NCI-H2029 (cell line): ENCODE measurements around the gene GABRD.
A peak's percentile ranks its signal among the peaks of the same experiment; 100 is the strongest.

Source experiments
- DNase-seq: peaks from one replicate; lab custom pipeline; 2025; lab: John Stamatoyannopoulos, UW

GABRD gene

DNA sequence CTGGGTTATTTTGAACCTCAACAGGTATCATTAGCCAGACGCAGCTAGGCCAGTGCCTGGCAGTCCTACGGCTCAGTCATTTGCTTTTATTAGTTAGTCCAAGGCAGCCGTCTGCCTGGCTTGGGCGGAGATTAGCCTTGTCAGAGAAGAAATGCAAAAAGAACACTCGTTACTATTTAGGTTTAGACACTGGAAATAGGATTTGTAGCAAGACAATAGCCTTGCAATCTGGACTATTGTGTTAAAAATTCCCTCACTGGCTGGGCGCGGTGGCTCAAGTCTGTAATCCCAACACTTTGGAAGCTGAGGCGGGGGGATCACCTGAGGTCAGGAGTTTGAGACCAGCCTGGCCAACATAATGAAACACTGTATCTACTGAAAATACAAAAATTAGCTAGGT, 20.1 kb downstream of the GABRD start:
- no peak for DNase-seq

DNA sequence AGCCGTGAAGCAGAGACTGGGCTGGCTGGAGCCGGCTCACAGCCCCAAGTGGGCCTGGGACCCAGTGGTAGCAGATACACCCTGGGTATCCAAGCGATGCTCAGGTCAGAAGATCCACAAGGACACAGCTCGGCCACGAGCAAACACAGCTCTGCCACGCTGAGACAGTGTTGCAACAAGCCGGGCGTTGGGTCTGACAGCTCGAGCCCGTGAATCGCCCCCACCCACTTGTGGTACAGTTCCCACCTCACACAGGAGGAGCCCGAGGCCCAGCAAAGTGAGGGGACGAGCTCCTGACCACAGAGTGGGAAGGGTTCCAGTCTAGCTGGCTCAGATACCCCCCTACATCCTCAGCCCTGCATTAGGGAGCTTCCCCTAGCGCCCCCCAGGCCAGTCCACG, 22.2 kb downstream of the GABRD start:
- no peak for DNase-seq

DNA sequence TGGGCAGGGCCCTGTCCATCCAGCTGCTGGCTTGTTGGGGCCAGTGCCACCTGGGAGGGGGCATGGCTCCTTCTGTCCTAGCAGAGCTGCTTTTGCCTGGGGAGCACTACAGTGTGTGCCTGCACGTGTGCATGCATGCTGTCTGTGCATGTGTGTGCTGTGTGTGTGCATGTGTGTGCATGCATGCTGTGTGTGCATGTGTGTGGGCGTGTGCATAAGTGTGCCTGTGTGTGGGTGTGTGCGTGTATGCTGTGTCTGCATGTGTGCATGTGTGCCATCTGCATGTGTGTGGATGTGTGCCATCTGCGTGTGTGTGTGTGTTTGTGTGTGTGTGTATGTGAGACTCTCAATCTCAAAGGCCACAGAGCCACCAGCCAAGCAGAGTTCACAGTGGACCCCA, 22.7 kb downstream of the GABRD start:
- DNase-seq: no peak

DNA sequence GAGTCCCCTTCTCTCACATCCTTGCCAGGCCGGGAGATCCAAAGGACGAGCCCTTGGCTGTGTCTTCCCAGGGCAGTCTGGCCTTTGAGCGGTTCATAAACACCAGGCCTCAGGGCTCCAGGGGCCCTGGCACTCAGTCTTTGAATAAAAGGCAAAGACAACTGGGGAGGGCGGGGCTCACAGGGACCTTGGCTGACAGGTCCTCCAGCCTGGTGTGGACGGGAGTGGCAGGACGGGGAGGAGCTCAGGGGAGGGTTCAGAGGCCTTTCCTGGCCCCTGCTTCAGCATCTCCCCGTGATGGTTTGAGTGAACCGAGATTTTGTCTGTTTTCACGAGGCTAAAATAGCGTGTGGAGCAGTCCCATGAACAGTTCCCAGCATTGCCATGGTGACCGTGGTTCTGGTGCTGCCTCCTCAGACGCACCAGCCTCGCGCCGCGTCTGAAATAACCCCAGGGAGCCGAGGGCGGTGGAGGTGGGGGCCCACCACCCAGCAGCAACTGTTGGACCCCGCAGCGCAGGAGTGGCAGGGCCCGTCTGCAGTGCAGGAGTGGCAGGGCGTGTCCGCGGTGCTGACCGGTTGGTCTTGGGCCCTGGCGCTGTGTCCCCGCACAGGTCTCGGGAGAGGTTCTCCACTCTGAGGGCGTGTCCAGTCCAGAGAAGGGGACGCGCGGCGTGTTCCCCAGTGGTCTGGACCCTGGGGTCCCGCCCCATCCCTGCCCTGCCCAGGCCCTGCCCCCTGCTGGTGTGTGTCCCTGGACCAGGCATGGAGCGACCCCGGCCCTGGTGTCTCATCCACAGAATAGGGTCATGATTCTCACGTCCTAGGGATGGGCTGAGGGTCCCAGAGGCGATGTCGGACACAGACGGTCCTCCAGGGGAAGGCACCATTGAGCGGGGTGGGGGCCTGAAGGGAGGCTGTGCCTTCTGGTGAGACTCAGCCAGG, 24.0 kb downstream of the GABRD start:
- no peak for DNase-seq

DNA sequence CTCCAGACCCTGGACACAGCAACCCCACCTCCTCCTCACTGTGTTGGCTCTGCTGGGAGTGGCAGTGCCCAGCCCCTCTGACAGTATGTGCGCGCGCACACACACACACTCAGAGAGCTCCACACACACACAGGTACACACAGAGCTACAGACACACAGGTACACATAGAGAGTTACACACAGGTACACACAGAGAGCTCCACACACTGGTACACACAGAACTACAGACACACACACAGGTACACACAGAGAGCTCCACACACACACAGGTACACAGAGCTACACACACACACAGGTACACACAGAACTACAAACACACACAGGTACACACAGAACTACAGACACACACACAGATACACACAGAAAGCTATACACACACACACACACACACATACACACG, 24.7 kb downstream of the GABRD start:
- DNase-seq: no peak

DNA sequence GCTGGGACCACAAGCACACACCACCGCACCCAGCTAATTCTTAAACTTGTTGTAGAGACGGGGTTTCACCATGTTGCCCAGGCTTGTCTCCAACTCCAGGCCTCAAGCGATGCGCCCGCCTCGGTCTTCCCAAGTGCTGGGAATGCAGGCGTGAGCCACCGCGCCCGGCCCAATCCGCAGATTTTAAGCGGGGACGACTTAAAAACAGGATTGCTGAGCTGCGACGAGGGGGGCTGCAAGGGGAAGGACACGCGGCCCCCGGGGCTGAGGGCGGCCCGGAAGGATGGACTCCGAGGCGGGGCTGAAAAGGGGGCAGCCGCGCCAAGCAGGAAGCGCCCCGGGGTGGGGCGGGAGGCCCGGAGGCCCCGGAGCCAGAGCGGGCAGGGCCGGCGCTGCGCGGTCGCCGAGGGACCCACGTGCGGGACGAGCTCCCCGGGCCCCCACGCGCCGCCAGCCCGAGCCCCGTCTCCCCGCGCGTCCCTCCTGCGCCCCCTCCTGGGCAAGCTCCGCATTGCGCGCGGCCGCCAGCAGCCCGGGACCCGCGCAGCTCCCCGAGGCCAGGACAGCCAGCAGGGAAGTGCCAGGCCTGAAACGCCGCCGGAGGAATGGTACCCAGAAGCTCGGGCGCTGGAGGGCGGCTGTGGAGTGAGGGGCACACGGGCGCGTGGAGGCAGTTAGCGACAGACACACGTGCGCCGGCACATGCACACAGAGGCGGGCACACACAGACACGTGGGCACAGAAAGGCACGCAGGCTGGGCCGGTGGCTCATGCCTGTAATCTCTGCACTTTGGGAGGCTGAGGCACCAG, 25.6 kb downstream of the GABRD start:
- no peak for DNase-seq

DNA sequence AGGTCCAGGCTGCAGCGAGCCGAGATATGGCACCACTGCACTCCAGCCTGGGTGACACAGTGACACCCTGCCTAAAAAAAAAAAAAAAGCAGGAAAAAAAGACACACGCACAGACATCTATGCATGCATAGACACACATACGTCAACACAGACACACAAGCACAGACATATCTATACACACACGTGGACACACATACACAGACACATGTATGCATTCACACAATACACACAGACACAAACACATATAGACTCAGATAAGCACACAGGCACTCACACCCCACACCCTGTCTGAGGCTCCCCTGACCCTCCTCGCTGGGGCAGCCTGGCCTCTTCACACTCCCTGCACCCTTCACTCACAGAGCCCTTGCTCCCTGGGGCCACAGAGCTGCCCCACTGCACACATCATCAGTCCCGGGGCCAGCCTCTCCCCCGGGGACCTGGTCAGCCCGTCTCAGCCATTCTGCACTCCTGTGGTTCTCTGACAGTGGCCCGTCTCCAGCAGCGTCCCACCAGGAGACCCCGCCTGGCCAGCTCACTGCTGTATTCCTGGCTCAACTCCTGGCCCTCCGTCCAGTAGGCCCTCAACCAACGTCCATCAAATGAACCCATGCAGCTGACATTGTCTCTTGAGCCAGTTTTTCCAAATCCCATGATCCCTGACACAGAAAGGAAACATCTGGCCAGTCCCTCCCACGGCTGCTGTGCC, 26.5 kb downstream of the GABRD start:
- DNase-seq: no peak

DNA sequence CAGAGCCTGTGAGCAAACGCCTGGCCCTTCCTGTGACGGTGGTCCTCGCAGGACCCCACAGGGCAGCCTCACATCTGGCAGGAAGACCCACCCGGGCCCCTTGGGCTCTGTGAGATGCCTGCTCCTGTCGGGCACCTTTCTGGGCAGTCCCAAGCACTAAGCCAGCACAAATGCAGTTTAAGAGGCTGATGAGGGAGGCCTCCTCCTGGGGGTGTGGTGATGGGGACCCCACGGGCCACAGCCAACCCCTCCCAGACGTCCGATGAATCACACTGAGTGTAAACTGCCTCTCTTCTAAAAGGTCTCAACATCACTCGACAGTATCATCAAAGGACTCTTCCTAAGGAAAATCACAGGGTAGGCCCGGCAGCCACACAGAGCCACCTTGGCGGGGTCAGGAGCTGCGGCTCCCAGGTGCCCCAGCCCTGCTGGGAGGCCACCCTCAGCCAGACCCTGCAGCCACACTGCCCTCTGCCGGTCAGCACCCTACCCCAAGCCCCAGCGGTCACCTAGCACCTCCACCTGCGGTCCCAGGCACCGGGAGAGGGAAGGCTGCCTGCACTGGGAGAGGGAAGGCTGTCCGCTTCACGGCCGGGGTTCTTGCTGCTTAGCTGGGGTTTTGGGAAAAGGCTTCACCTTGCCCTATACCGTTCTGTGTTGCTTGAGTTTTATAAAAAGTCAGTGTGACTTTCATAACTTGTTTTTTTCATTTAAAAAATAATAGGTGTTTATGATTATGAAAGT, 27.2 kb downstream of the GABRD start:
- DNase-seq: no peak

DNA sequence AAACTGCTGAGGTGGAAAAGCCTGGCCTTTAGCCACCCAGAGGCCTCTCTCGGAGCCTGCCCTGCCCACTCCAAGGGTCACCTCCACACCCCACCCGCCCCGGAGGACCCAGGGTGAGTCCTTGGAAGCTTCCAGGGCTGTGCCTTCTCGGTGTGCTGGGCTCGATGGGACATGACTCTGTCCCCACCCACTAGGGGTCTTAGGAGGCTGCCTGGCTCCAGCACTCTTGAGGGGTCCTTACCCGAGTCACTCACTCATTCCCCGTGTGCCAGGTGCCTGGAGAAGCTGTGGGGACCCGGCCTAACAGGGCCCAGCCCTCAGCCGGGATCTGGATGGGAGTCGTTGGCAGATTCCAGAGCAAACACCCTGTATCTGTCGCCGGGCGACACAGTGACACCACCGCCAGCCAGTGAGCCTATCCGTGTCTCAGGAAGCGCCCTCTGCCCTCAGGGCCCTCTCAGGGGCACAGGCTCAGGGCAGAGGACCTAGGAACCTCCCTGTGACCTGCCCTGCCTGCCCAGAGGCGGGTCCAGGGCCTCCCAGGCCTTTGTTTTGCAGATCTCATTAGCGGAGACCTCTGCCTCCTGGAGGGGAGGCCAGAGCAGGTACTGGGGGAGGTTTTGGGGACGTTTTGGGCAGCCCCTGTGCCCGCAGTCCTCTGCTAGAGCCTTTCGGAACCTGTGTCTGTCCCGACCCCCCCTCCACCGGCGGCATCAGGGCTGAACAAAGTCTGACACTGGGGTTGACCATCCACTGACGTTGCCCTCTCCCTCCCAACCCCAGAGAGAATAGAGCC, 28.0 kb downstream of the GABRD start:
- DNase-seq: no peak

DNA sequence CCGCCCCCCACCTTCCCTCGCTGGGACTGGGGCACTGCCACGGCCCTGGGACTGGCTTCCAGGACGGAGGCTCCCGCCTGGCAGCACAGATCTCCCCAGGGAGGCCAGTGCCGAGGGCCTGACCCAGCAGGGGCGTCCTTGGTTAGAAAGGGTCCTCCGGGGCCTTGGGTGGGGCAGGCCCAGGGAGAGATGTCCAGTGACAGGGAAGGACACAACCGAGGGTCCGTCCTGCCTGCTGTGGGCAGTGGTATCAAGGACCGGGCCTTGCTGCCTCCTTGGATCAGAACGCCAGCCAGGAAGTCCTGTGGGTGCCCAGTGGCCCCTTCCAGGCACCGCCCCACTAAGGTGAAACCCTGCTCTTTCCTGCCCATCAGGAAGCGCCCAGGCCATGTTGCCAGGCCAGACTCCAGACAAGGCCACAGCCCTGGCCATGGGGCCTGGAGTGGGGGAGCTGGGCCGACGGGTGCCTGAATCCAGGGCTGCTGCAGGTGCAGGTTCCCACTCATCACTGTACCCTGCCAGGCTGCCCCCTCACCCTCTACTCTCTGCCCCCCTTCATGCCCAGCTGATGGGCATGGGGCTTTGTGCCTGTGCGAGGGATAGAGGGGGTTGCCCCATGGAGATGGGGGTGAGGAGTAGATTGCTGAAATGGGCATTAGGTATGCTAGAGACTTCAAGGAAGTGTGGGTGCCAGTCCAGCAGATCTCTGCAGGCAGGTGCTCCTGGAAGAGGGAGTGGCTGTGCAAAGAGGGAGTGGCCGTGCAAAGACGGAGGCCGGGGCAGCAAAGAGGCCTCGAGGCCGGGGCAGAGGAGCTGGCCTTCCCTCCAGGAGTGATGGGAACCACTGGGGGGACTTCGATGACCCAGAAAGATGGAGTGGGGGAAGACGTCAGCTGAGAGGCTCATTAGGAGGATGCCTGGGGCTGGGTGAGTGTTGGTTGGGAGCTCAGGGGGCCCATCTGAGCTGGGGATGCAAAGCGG, 28.9 kb downstream of the GABRD start:
- no peak for DNase-seq

DNA sequence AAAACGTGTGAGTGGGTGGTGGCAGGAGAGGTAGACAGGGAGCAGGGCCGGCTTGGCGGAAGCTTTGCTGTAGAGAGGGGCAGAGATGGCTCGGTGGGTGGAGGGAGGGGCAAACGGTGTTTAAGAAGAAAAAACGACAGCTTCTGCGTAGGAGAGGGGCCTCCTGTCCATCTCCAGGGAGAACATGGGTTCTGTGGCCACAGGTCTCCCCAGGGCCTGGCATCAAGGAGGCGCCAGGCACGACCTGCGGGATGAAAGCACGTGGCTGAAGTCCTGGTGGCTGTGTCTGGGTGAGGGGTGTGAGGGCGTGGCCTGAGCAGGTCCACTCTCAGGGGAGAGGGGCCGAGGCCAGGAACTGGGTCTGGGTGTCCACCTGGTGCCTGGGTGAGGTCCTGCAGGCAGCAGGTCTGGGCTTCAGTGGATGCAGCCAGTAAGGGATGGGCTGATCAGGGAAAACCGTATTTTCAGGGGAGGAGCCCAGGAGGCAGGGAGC, 30.1 kb downstream of the GABRD start:
- no peak for DNase-seq

DNA sequence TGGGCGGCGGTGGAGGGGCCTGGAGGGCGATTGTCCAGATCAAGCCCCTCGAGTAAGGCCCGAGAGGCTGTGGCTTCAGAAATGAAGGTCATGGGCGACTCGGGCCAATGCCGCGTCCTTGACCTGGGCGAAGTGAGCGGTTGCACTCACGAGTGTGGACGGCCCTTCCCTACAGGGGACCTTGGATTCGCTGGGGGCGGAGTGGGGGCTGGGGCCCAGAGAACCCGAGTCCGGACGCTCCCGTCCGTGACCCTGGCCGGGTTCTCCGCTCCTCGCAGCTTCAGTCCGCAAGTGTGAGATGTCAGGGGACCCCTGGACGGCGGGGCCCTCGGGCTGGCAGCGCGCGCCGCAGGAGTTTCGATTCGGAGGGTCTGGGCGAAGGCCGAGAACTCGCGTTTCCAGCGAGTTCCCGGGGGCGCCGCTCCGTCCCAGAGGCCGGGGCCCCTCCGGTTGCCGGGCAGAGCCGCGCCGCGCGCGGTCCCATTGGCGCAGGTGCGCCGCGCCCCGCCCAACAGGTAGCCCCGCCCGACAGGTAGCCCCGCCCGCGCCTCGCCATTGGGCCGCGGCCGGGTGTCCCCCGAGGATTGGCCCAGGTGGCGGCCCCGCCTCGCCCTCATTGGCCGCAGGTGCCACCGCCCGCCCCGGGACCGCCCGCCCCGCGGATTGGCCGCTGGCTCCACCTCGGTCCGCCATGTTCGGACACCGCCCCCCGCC, 30.7 kb downstream of the GABRD start, which contains the start of gene PRKCZ:
PRKCZ (plus strand) TSS at position 694 of the 714 bp plus-strand sequence. CDS start 220 bp downstream, outside the sequence.
- DNase-seq: peak; percentile 82

DNA sequence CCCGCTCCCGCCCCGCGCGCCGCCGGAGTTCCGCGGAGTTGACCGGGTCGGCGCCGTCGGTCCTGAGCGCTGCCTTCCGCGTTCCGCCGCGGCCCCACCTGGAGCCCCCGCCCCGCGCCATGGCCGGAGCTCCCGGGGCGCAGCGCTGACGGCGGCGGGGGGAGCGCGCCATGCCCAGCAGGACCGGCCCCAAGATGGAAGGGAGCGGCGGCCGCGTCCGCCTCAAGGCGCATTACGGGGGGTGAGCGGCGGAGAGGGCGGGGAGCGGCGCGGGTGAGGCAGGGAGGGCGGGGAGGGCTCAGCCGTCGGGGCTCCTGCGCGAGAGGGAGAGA, 31.3 kb downstream of the GABRD start:
- DNase-seq: no peak

DNA sequence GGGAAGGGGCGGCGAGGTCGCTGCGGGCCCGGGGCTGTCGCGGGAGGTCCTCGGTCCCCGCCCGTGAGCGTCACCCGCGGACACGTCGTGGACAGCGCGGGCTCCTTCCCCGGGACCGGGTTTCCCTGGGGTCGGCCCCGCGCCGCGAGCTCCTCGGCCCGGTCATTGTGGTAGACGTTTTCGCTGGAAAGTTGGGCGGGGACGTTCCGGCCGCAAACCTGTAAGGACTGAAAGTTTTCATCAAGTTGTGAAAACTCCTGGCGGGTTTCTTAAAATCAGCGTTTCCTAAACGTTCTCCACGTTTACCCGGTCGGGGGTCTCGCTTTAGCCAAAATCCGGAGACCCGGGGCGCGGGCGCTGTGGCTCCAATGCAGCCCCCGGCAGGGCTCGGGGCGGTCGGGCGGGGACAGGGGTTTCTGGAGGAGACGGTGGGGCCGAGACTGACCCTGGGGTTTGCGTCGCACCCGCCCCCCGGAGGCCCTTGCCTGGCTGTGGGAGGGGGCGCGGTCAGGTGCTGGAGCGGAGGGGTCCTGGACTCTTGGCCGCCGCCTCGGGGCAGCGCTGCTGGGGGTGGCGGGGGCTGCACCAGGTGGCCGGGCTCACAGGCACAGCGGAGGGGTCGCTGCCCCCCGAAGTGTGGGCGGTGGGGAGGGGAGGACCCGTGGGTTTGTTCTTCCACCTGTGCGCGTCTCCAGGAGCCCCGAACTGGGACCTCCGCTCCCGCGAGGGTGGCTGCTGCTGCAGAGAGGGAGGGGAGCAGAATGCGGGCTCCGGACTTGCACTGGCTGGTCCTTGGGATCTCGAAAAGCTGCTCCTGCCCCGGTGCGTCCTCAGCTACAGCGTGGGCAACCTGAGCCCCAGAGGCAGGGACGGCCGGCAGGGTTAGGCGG, 31.9 kb downstream of the GABRD start:
- DNase-seq: no peak

DNA sequence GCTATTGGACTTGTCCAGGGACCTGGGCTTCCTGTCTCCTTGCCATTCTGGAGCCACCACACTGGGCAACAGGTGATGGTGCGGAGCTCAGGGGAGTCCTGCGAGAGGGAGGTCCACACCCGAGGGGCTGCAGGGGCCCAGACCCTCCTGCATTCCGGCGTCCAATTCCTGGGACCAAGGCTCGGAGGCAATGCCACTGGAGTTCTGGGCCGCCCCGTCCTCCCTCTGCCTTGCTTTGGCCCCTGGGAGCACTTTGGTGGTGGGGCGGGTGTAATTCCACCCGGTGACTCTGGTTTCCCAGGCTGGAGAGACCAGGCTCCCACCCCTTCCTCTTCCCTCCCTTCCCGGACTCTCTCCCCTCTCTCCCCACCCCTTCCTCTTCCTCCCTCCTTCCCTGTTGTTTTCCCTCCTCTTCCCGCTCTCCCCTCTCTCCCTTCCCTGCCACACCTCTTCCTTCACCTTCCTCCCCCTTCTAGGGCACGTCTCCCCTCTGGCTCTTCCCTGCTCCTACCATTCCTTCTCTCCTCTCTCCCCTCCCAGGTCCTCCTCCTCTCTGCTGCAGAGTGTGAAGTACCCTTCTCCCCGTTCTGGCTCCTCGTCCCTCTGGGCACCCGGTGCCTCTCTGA, 33.0 kb downstream of the GABRD start:
- no peak for DNase-seq

DNA sequence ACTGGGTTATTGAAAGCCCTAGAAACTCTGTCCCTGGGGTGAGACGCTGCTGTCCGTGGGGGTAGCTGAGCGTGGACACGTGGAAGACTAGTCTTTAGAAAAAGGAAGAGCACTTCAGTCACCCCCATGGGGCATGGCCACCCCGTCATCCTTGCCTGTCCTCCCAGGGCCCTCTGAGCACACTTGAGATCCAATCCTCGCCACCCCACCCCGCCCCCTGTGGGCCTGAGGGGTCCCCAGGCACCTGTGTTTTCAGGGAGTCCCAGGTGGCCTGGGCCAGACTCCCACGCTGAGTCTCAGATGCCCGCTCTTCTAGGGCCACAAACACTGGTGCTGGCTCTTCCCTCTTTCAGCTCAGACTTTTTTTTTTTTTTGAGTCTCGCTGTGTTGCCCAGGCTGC, 33.6 kb downstream of the GABRD start:
- no peak for DNase-seq

DNA sequence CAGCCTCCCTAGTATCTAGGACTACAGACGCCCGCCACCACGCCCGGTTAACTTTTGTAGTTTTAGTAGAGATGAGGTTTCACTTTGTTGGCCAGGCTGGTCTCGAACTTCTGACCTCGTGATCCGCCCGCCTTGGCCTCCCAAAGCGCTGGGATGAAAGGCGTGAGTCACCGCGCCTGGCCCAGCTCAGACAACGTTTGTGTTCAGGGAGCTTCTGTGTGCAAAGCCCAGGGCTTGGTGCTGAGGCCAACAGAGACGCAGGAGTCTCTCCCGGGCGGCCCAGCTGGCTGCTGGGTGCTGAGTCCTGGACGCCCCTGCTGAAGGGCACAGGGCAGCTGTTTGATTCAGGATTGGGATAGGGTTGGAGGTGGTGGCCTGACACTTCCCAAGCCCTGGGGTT, 34.1 kb downstream of the GABRD start:
- no peak for DNase-seq
